Mucosa of rectum (tissue), 2 donors: ENCODE data around the gene PTMA.

Source experiments
- H3K27ac ChIP-seq, 2 donors: one replicate each; pipeline ENCODE4 v1.7.0; 2013; ENCODE audit warnings: inconsistent platforms in 2 of 2, low read depth in 2 of 2, low read length in 2 of 2
- H3K27me3 ChIP-seq, 2 donors: one replicate each; pipeline ENCODE4 v1.7.0; 2013; ENCODE audit warnings: low read length in 2 of 2; ENCODE audit not compliant: control insufficient read depth in 2 of 2, insufficient read depth in 2 of 2
- H3K36me3 ChIP-seq, 2 donors: one replicate each; pipeline ENCODE4 v1.7.0; 2013; ENCODE audit warnings: low read length in 2 of 2; ENCODE audit not compliant: control insufficient read depth in 2 of 2, insufficient read depth in 2 of 2
- H3K4me1 ChIP-seq, 2 donors: one replicate each; pipeline ENCODE4 v1.7.0; 2013; ENCODE audit warnings: low read length in 2 of 2, mild to moderate bottlenecking in 1 of 2; ENCODE audit not compliant: control insufficient read depth in 2 of 2, insufficient read depth in 2 of 2
- H3K4me3 ChIP-seq, 2 donors: one replicate each; pipeline ENCODE4 v1.7.0; 2013; ENCODE audit warnings: low read length in 2 of 2
- H3K9ac ChIP-seq, 2 donors: one replicate each; pipeline ENCODE4 v1.7.0; 2013; ENCODE audit warnings: low read length in 2 of 2, low read depth in 1 of 2, mild to moderate bottlenecking in 1 of 2
- H3K9me3 ChIP-seq, 2 donors: one replicate each; pipeline ENCODE4 v1.7.0; 2013; ENCODE audit warnings: low read length in 2 of 2; ENCODE audit not compliant: control insufficient read depth in 2 of 2
- donor health status: healthy.
- donor health status: Normal muscosa, but diverticular disease.

Gene PTMA

DNA sequence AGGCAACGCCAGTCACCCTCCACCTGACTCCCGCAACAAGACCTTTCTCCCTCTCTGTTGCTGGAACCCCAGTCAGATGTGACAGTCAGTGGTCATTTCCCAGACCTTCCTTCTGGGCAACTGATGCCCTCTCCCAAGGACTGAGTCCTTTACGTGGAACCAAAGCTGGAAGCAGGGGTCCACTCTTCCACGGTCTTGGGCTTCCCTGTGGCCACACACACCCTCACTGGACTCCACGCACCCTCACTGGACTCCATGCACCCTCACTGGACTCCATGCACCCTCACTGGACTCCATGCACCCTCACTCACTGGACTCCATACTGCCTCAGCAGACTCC is 7.1 kb downstream of the PTMA start:
- no peak overlapping the region for H3K4me3 ChIP-seq
- peaks cover 14 to 16% of the 10 kb centered on the region in 2 donors for H3K36me3 ChIP-seq
- no peaks in the 10 kb centered on the region for H3K27me3 ChIP-seq
- no peak overlapping the region for H3K9ac ChIP-seq
- no peaks in the 10 kb centered on the region for H3K9me3 ChIP-seq
- no peak overlapping the region for H3K27ac ChIP-seq
- H3K4me1 ChIP-seq = peaks cover 23 to 26% of the 10 kb centered on the region in 2 donors

DNA sequence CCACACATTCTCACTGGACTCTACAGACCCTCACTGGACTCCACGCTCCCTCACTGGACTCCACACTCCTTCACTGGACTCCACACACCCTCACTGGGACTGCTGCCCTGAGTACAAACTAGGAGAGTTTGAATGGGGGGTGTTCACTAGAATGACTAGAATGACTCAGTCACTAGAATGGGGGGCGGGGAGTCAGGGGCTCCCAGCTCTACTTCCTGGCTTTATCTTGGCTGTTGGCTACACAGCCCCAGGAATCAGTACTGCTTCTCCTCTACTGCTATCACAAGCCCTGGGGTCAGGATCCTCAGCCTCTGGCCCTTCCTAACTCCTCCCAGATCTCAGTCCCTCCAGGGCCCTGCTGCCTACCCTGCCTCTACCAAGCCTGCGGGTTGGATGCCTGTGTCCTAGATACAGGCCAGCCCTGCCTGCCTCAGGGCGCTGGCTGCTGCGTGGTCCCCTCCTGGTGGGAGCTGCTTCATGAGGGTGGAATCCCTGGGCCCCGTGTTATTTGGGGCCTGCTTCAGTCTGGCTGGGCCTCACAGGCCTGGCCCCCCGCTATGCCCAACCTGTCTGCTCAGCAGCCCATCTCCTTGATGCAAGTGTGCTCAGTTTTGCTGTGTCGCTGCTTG is 7.8 kb downstream of the PTMA start:
- Histone ChIP-seq H3K4me3 (no peak overlapping the region), H3K9ac (no peak overlapping the region), H3K4me1 (peaks cover 22 to 25% of the 10 kb centered on the region in 2 donors), H3K36me3 (peaks cover 14 to 16% of the 10 kb centered on the region in 2 donors), H3K27me3 (no peaks in the 10 kb centered on the region), H3K9me3 (no peaks in the 10 kb centered on the region), H3K27ac (no peak overlapping the region)

DNA sequence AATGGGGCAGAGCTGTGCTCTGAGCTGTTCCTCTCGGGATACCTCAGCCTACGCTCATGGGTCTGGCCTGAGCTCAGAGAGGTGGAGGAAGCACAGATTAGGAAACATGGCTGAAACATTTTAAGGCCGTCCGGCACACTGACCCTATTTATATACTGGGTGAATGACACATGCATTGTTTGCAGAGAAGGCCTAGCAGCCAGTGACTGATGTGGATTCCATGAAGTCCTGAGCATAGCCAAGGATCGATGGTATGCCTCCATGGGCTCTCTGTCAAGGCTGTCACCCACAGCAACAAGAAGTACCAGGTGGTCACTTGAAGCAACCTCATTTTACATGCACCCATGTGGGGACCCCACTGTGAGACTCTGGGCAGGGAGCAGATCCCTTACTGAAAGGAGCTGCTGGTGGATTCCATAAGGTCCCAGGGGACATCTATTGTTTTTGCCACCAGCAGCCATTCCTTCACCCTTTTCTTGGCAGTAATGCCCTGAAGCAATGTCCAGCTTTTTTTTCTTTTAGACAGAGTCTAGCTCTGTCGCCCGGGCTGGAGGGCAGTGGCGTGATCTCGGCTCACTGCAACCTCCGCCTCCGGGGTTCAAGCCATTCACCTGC is 8.4 kb downstream of the PTMA start:
- no peak overlapping the region for H3K27ac ChIP-seq
- peaks cover 12 to 16% of the 10 kb centered on the region in 2 donors for H3K36me3 ChIP-seq
- no peak overlapping the region for H3K4me3 ChIP-seq
- no peak overlapping the region for H3K9ac ChIP-seq
- peaks cover 16 to 18% of the 10 kb centered on the region in 2 donors for H3K4me1 ChIP-seq
- no peaks in the 10 kb centered on the region for H3K9me3 ChIP-seq
- no peaks in the 10 kb centered on the region for H3K27me3 ChIP-seq

DNA sequence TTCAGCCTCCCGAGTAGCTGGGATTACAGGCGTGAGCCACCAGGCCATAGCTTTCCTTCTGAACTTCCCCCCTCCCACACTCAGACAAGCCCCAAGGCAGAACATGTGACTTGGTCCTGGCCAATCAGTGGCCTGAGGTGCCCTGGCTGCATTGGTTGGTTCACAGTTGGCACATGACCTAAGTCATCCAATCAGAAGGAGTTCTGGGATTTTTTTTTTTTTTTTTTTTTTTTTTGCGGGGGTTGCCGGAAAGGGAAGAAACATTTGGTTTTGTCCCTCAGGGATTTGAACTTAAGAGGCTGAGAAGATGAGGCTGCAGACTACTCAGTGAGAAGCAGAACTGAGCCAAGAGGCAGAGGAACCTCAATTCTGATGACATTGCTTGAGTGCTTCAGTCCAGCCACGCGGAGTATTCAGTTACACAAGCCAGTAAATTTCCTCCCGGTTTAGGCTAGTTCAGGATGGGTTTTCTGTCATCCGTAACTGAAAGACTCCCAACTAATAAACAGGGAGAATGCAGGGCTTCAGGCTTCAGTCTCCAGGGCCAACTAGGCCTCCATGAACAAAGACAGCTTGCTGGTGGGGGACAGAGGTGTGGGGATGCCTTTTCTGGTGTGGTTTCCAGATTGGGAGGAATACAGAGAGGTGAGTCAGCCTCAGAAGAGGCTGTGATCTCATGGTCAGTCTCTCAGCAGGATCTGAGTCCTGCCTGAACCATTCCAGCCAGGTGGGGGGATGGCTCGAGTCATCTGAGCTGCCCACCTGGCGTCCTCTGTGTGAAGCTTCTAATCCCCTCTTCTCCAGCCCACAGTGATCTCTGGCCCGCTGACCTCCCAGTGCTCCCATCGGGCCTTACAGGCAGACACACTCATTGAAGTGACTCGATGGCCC is 9.2 kb downstream of the PTMA start:
- H3K4me1 ChIP-seq = peaks cover 8 to 10% of the 10 kb centered on the region in 2 donors
- peaks cover 4 to 9% of the 10 kb centered on the region in 2 donors for H3K36me3 ChIP-seq
- no peak overlapping the region for H3K9ac ChIP-seq
- no peaks in the 10 kb centered on the region for H3K27me3 ChIP-seq
- no peak overlapping the region for H3K4me3 ChIP-seq
- H3K27ac ChIP-seq = no peak overlapping the region
- no peaks in the 10 kb centered on the region for H3K9me3 ChIP-seq

DNA sequence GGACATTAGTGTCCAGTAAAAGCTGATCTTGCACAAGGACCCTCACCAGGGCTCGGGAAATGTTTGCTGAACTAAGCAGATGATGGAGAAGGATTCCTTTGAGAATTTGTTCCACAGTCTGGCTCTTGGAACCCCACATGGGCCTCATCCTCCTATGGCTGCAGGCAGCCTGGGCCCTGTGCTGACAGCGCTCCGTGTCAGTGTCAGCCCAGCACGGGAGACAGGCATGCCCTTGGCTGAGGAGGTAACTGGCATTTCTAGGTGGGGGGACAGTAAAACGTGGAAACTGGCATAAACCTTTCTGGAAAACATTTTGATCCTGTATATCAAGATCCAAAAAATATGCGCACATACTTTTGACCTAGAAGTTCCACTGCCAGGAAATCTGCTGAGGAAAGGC is 10.5 kb downstream of the PTMA start:
- Histone ChIP-seq H3K27me3 (no peaks in the 10 kb centered on the region), H3K9me3 (no peaks in the 10 kb centered on the region), H3K4me1 (peaks cover 3 to 5% of the 10 kb centered on the region in 2 donors), H3K27ac (no peak overlapping the region), H3K36me3 (peaks cover 0 to 4% of the 10 kb centered on the region in 2 donors), H3K4me3 (no peak overlapping the region), H3K9ac (no peak overlapping the region)

DNA sequence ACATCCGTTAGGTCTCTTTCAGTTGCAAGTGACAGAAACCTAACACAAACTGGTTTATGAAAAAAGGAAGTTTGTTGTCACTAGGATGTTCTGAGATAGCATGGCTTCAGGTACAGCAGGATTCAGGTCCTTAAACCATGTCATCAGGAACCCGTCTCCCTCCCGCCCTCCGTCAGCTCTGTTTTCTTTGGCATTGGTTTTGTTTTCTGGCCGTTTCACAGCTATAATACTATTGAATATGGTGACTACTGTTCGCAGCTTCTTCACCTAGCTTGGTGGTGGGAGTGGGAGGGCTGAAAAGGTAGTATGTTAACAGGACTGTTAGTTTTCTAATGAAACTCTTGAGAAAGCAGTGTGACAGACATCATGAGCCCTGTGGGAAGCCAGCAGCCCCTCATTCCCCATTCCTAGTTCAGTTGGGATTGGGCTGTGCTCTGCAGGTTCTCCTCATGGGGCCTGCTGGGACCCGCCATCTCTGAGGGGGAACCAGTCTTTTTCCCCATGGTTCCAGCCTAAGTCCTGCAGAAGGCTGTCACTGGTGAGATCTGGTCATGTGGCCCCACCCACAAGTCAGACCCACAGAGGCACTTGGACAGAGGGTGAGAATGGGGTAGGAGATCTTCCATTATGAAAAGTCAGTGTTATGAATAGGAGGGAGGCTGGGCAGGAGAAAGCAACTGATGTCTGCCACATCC is 12.1 kb downstream of the PTMA start:
- H3K4me1 ChIP-seq = no peaks in the 10 kb centered on the region
- no peaks in the 10 kb centered on the region for H3K9me3 ChIP-seq
- no peaks in the 10 kb centered on the region for H3K36me3 ChIP-seq
- no peak overlapping the region for H3K4me3 ChIP-seq
- H3K27me3 ChIP-seq = no peaks in the 10 kb centered on the region
- no peak overlapping the region for H3K9ac ChIP-seq
- no peak overlapping the region for H3K27ac ChIP-seq

- H3K9ac ChIP-seq = no peak overlapping the region
Measured at GRCh38 chr2:231720987-231721966, 13.0 kb downstream of the PTMA start.

DNA sequence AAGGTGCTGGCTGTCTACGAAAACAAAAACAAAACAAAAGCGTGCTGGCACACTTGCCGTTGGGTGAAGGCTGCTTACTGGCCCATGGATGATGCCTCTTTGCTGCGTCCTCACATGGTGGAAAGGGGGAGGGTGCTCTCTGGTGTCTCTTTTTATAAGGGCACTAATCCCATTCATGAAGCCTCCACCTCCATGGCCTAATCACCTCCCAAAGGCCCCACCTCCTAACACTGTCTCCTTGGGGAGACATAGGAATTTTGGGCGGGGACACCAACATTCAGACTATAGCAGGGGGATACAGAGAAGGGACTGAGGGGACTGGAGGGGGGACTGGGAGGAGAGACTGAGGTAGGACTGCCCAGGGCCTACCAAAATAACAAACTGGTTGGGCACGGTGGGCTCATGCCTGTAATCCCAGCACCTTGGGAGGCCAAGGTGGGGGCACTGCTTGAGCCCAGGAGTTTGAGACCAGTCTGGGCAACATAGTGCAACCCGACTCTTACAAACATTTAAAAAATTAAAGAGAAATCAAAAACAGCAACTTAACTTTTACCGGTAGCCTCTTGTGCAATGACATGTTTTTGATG is 14.5 kb downstream of the PTMA start:
- no peaks in the 10 kb centered on the region for H3K4me1 ChIP-seq
- no peaks in the 10 kb centered on the region for H3K27me3 ChIP-seq
- H3K9ac ChIP-seq = no peak overlapping the region
- no peaks in the 10 kb centered on the region for H3K9me3 ChIP-seq
- no peak overlapping the region for H3K4me3 ChIP-seq
- no peak overlapping the region for H3K27ac ChIP-seq
- H3K36me3 ChIP-seq = no peaks in the 10 kb centered on the region

More at GRCh38 chr2:231720987-231721966, 13.0 kb downstream of the PTMA start:
- no peak overlapping the region for H3K27ac ChIP-seq
- no peaks in the 10 kb centered on the region for H3K27me3 ChIP-seq
- H3K4me1 ChIP-seq = no peaks in the 10 kb centered on the region
- no peak overlapping the region for H3K4me3 ChIP-seq
- H3K36me3 ChIP-seq = no peaks in the 10 kb centered on the region
- H3K9me3 ChIP-seq = no peaks in the 10 kb centered on the region

DNA sequence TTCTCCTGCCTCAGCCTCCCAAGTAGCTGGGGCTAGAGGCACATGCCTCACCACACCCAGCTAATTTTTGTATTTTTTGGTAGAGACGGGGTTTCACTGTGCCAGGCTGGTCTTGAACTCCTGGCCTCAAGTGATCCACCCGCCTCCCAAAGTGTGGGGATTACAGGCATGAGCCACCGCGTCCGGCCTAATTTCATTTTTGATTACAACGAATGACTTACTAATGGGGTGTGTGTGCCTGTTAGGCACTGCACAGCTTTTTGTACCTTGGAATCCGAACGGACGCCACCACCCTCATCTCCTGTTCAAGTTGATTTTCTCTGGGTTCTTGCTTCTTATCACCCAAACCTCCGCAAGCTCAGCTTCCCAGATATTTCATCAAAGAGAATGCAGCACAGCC is 17.2 kb downstream of the PTMA start:
- no peaks in the 10 kb centered on the region for H3K4me1 ChIP-seq
- no peak overlapping the region for H3K27ac ChIP-seq
- H3K27me3 ChIP-seq = no peaks in the 10 kb centered on the region
- H3K9ac ChIP-seq = no peak overlapping the region
- no peaks in the 10 kb centered on the region for H3K36me3 ChIP-seq
- H3K4me3 ChIP-seq = no peak overlapping the region
- no peaks in the 10 kb centered on the region for H3K9me3 ChIP-seq
